Left forelimb (tissue), 1 donor: Measurements from ENCODE around the gene CCDC40.

ENCODE experiments used
- DNase-seq: peaks from one replicate; pipeline ENCODE4 v3.0.0-alpha.2; 2018; ENCODE audit warnings: low spot score

CCDC40 gene

GRCh38 chr17:80047176-80047575 is 10.7 kb downstream of the CCDC40 start:
- DNase-seq = no peak

GRCh38 chr17:80049986-80050385 is 13.5 kb downstream of the CCDC40 start:
- no peak for DNase-seq

- DNase-seq = no peak
Measured at GRCh38 chr17:80050706-80051105, 14.3 kb downstream of the CCDC40 start.

- no peak for DNase-seq
Measured at GRCh38 chr17:80051681-80052080, 15.2 kb downstream of the CCDC40 start.

- DNase-seq = no peak
Measured at GRCh38 chr17:80053102-80053501, 16.7 kb downstream of the CCDC40 start.

GRCh38 chr17:80055597-80055996 is 19.2 kb downstream of the CCDC40 start:
- no peak for DNase-seq

GRCh38 chr17:80058311-80058955 is 22.0 kb downstream of the CCDC40 start:
- DNase-seq = no peak

- no peak for DNase-seq
Measured at GRCh38 chr17:80060644-80061043, 24.2 kb downstream of the CCDC40 start.

GRCh38 chr17:80061421-80061820 is 25.0 kb downstream of the CCDC40 start:
- no peak for DNase-seq

- DNase-seq = no peak
Measured at GRCh38 chr17:80063830-80064585, 27.6 kb downstream of the CCDC40 start.

- DNase-seq = no peak
Measured at GRCh38 chr17:80064696-80065095, 28.3 kb downstream of the CCDC40 start.

GRCh38 chr17:80065478-80066170 is 29.2 kb downstream of the CCDC40 start:
- DNase-seq = no peak

GRCh38 chr17:80067393-80067986 is 31.0 kb downstream of the CCDC40 start:
- no peak for DNase-seq

GRCh38 chr17:80068301-80069222 is 32.1 kb downstream of the CCDC40 start:
- no peak for DNase-seq

GRCh38 chr17:80070375-80071115 is 34.1 kb downstream of the CCDC40 start:
- no peak for DNase-seq

GRCh38 chr17:80071116-80071841 is 34.8 kb downstream of the CCDC40 start:
- no peak for DNase-seq

GRCh38 chr17:80072410-80072809 is 36.0 kb downstream of the CCDC40 start:
- no peak for DNase-seq

- DNase-seq = no peak
Measured at GRCh38 chr17:80080081-80080480, 43.6 kb downstream of the CCDC40 start.

GRCh38 chr17:80081596-80081995 is 45.2 kb downstream of the CCDC40 start:
- no peak for DNase-seq
